ENCODE measurements around the gene C16orf92. TPM values are rescaled to one million over a fixed set of nuclear protein-coding genes. Genes with fewer than 3 reads are reported as not detected.

The C16orf92 gene
- total RNA-seq, 4 donors from 2014 or later = not detected

DNA sequence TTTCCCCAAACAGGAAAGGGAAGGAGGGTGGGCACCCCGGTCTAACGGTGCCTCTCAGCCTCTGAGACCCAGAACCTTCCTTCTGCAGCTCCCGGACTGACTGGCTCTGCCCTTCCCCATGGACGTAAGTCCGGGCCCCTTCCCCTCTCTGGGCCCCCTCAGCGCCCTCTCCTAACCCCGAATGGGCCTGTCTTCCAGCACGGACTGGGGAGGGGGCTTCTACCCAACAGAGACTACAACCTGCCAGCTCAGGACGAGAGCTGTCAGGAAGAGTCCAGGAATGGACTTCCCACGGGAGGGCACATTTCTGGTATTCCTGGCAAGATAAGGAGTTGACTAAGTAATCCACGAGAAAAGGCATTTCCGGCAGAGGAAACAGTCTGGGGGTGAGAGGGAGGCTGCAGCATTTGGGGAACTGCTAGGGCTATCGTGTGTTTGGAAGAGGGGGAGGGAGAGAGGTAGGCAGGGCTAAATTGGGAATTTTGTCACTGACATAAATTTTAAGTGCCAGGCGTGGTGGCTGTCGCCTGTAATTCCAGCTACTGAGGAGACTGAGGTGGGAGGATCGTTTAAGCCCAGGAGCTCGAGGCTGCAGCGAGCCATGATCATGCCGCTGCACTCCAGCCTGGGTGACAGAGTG is 30.5 kb downstream of the C16orf92 start:
- H3K27ac ChIP-seq (replicated peaks in 1 of 4) = peak overlapping the region; percentile 47 to 60 (median 57)
- no peaks in the 10 kb centered on the region for H3K9me3 ChIP-seq
- H3K27me3 ChIP-seq = no peaks in the 10 kb centered on the region
- DNase-seq (ENCODE audit: extremely low spot score) = no peak
- intact Hi-C loops (cut with DNase I) = no loop called here
- peak overlapping the region; percentile 71 to 89 (median 76) for H3K4me3 ChIP-seq
- peaks cover 9 to 25% (median 16%) of the 10 kb centered on the region in 4 donors for H3K4me1 ChIP-seq
- TF ChIP-seq EP300 (IDR thresholded peaks at IDR 0.05) (no peak), POLR2A (IDR thresholded peaks at IDR 0.05; ENCODE audit: low read depth) (no peak), POLR2AphosphoS5 (IDR thresholded peaks at IDR 0.05) (no peak)
- TF ChIP-seq, protein P1, sequence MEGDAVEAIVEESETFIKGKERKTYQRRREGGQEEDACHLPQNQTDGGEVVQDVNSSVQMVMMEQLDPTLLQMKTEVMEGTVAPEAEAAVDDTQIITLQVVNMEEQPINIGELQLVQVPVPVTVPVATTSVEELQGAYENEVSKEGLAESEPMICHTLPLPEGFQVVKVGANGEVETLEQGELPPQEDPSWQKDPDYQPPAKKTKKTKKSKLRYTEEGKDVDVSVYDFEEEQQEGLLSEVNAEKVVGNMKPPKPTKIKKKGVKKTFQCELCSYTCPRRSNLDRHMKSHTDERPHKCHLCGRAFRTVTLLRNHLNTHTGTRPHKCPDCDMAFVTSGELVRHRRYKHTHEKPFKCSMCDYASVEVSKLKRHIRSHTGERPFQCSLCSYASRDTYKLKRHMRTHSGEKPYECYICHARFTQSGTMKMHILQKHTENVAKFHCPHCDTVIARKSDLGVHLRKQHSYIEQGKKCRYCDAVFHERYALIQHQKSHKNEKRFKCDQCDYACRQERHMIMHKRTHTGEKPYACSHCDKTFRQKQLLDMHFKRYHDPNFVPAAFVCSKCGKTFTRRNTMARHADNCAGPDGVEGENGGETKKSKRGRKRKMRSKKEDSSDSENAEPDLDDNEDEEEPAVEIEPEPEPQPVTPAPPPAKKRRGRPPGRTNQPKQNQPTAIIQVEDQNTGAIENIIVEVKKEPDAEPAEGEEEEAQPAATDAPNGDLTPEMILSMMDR (IDR thresholded peaks at IDR 0.05) = no peak
- no peaks in the 10 kb centered on the region for H3K36me3 ChIP-seq
- 6% methylated on average over 15 of the region's 19 CpGs for WGBS

DNA sequence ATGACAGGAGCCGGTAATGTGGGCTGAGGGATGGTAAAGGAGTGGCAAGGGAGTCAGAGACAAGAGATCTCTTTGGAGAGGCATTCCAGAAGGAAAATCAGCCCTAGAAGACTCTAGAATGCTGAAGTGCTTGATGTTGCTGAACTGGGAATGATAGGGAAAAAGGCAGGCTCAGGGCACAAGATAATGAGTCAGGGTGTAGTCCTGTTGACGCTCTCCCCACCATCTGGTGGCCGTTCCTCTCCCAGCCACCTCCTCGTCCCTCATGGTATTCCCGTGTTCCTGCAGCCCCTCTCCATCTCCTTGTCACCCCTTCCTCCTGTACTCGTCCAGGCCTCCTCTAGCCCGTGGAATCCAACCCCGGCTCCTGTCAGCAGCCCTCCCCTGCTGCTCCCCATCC is 31.5 kb downstream of the C16orf92 start:
- no peak for TF ChIP-seq EP300 (IDR thresholded peaks at IDR 0.05)
- no peak for TF ChIP-seq POLR2A (IDR thresholded peaks at IDR 0.05; ENCODE audit: low read depth)
- no peak for TF ChIP-seq POLR2AphosphoS5 (IDR thresholded peaks at IDR 0.05)
- TF ChIP-seq, protein P1 (IDR thresholded peaks at IDR 0.05) = no peak
- H3K4me1 ChIP-seq = peaks cover 9 to 25% (median 16%) of the 10 kb centered on the region in 4 donors
- intact Hi-C loops (cut with DNase I) = no loop called here
- no peak overlapping the region for H3K27ac ChIP-seq (replicated peaks in 1 of 4)
- H3K36me3 ChIP-seq = no peaks in the 10 kb centered on the region
- no peak for DNase-seq (ENCODE audit: extremely low spot score)
- no peaks in the 10 kb centered on the region for H3K9me3 ChIP-seq
- 80% methylated on average over 8 of the region's 8 CpGs for WGBS
- H3K4me3 ChIP-seq = no peak overlapping the region
- H3K27me3 ChIP-seq = no peaks in the 10 kb centered on the region

DNA sequence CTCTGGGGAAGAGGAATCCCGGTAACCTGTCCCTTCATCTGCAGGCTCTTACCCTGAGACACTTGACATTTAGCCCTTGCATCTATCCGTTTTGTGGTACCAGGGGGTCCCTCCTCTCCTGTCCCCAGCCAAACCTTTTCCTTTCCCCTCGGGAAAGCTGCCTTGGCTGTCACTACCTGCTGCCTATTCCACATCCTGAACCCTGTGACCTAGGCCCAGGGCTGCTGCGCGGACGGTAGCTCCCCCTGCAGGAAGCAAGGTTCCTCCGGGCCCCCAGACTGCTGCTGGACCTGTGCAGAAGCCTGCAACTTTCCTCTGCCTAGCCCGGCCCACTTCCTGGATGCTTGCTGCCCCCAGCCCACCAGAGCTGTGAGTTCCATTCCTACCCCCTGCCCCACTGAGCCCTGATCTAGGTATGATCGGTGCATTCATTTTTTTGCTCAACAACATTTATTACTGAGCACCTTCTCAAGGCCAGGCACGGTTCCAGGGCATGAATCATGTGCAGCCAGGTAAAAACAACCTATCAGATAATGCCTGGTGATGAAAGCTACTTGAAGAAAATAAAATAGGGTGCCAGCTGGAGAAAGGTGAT is 32.1 kb downstream of the C16orf92 start:
- no peaks in the 10 kb centered on the region for H3K36me3 ChIP-seq
- no peaks in the 10 kb centered on the region for H3K27me3 ChIP-seq
- intact Hi-C loops (cut with DNase I) = no loop called here
- DNase-seq (ENCODE audit: extremely low spot score) = no peak
- no peak overlapping the region for H3K4me3 ChIP-seq
- 58% methylated on average over 6 of the region's 10 CpGs for WGBS
- no peak overlapping the region for H3K27ac ChIP-seq (replicated peaks in 1 of 4)
- no peaks in the 10 kb centered on the region for H3K9me3 ChIP-seq
- TF ChIP-seq, protein P1 (IDR thresholded peaks at IDR 0.05) = peak in 1 of 3 experiments; percentile 25
- TF ChIP-seq POLR2AphosphoS5 (IDR thresholded peaks at IDR 0.05) = no peak
- H3K4me1 ChIP-seq = peaks cover 9 to 30% (median 19%) of the 10 kb centered on the region in 4 donors

DNA sequence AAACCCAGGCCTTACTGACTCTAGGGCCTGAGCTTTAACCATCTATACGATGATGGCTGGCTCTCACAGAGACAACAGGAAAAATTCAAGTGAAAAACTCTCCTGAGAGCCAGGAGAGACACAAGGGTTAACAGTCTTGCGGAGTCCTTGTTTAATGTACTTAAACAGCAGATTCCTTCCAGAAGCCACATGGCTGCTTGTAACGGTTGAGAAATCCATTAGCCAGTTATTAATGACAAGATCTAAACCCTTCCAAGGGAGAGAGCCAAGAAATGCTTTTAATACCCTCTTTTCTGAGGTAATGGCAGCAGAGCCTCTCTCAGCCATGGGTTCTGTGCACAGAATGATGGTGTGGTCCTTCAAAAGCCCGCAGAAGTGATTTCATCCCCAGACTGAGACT is 37.3 kb downstream of the C16orf92 start:
- Histone ChIP-seq H3K27ac (replicated peaks in 1 of 4) (peak overlapping the region in 3 of 4 donors; percentile 58 to 100 (median 62)), H3K36me3 (no peaks in the 10 kb centered on the region), H3K9me3 (no peaks in the 10 kb centered on the region), H3K27me3 (no peaks in the 10 kb centered on the region), H3K4me1 (peaks cover 14 to 40% (median 37%) of the 10 kb centered on the region in 4 donors), H3K4me3 (no peak overlapping the region)
- 43% methylated on average over 4 of the region's 4 CpGs for whole genome bisulfite sequencing
- no peak for DNase-seq (ENCODE audit: extremely low spot score)
- TF ChIP-seq POLR2A (IDR thresholded peaks at IDR 0.05; ENCODE audit: low read depth) (no peak), EP300 (IDR thresholded peaks at IDR 0.05) (no peak), POLR2AphosphoS5 (IDR thresholded peaks at IDR 0.05) (no peak)
- TF ChIP-seq, protein P1 (IDR thresholded peaks at IDR 0.05) = no peak
- intact Hi-C loops (cut with DNase I) = no loop called here

Measured in esophagus muscularis mucosa (tissue), 4 donors.